Caco-2 (cell line): Measurements from ENCODE around the gene LACTB. TPM values are rescaled to one million over a fixed set of nuclear protein-coding genes. Genes with fewer than 3 reads are reported as not detected.

Source experiments
- BruUV-seq: library from RNA; stranded (reverse); fragments of 400-500 nt; replicated peaks from 2 replicates; lab custom pipeline; 2021; lab: Mats Ljungman, UMichigan
- CTCF ChIA-PET: fragments of 300-600 bp; sonication (Branson Sonifier 250); formaldehyde crosslinking; loops from one replicate; lab custom pipeline; 2022; ENCODE audit warnings: antibody characterized with exemption; lab: Charles Lee
- POLR2A ChIA-PET: fragments of 300-600 bp; sonication (Branson Sonifier 250); formaldehyde crosslinking; loops from one replicate; lab custom pipeline; 2022; ENCODE audit warnings: antibody characterized with exemption; lab: Charles Lee
- DNase-seq, 2 experiments: peaks; one replicate each; pipeline versions ENCODE4 v3.0.0 to v3.0.0-alpha.2; 2020 to 2022
- H3K27me3 ChIP-seq: replicated peaks from 2 replicates; pipeline ENCODE4 v1.6.0; 2011; ENCODE audit warnings: low read length; ENCODE audit not compliant: control insufficient read depth, insufficient read depth
- H3K36me3 ChIP-seq: 2 replicates; pipeline ENCODE4 v1.5.1; 2011; ENCODE audit warnings: low read length; ENCODE audit not compliant: control insufficient read depth, insufficient read depth
- H3K4me1 ChIP-seq: fragments of 250-450 bp; sonication (Bioruptor Pico); 2 replicates; pipeline ENCODE4 v1.5.1; 2020; ENCODE audit warnings: mild to moderate bottlenecking
- H3K4me3 ChIP-seq: 2 replicates; pipeline ENCODE4 v1.5.1; 2011; ENCODE audit warnings: low read depth, mild to moderate bottlenecking, control low read depth, low read length
- H3K9me3 ChIP-seq: fragments of 250-450 bp; sonication (Bioruptor Pico); 2 replicates; pipeline ENCODE4 v1.5.1; 2020; ENCODE audit warnings: mild to moderate bottlenecking, moderate library complexity
- H3K27ac Mint-ChIP-seq: one replicate; pipeline ENCODE4 v1.8.0; 2022; ENCODE audit warnings: mixed read lengths; ENCODE audit not compliant: unreplicated experiment
- H3K27me3 Mint-ChIP-seq: one replicate; pipeline ENCODE4 v1.8.0; 2022; ENCODE audit warnings: mixed read lengths; ENCODE audit not compliant: insufficient read depth, unreplicated experiment
- H3K36me3 Mint-ChIP-seq: one replicate; pipeline ENCODE4 v1.8.0; 2022; ENCODE audit warnings: mild to moderate bottlenecking, mixed read lengths; ENCODE audit not compliant: insufficient read depth, unreplicated experiment
- H3K4me1 Mint-ChIP-seq: one replicate; pipeline ENCODE4 v1.8.0; 2022; ENCODE audit warnings: low read depth, mixed read lengths; ENCODE audit not compliant: unreplicated experiment
- H3K4me3 Mint-ChIP-seq: one replicate; pipeline ENCODE4 v1.8.0; 2022; ENCODE audit warnings: mild to moderate bottlenecking, moderate library complexity, mixed read lengths; ENCODE audit not compliant: unreplicated experiment
- H3K9me3 Mint-ChIP-seq: one replicate; pipeline ENCODE4 v1.8.0; 2022; ENCODE audit warnings: mixed read lengths; ENCODE audit not compliant: unreplicated experiment
- intact Hi-C: fragments of 100-400 bp; cut with micrococcal nuclease; formaldehyde crosslinking; loops from one replicate; pipeline ENCODE4 v1.10.0; 2022; ENCODE audit not compliant: unreplicated experiment
- total RNA-seq: library from RNA; stranded (reverse); gene quantifications from 2 replicates; pipeline ENCODE4 v1.2.3, GENCODE V29; 2022
- TF ChIP-seq, protein P1 (sequence below), 2 experiments: fragments of 200-600 bp in 1 of 2; IDR thresholded peaks; 1 replicate in 1 of 2; 2 replicates in 1 of 2; pipeline versions ENCODE4 v1.5.1 to v1.8.0; 2011 to 2022; ENCODE audit warnings: antibody characterized with exemption in 1 of 2, control low read depth in 1 of 2, inconsistent platforms in 1 of 2, low read depth in 1 of 2, low read length in 1 of 2, mild to moderate bottlenecking in 1 of 2, moderate library complexity in 1 of 2; ENCODE audit not compliant: insufficient read depth in 1 of 2, severe bottlenecking in 1 of 2, unreplicated experiment in 1 of 2

LACTB gene
- total RNA-seq, 1 experiment from 2014 or later: 8.4 TPM

DNA sequence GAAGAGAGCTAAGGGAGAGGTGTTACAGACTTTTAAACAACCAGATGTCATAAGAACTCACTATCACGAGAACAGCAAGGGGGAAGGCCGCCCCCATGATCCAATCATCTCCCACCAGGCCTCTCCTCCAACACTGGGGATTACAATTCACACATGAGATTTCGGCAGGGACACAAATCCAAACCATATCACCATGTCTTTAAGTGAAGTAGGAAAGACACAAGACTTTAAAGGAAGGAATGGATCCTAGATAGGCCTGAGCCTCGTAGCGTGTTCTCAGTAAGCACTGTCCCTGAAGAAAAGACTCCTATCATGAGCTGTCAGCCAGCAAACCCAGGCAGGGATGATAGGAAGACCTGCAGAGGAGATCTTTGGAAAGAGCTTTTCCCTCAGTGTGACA, 50.7 kb downstream of the LACTB start:
- no peaks in the 10 kb centered on the region for H3K27me3 Mint-ChIP-seq
- no peaks in the 10 kb centered on the region for H3K9me3 ChIP-seq
- H3K9me3 Mint-ChIP-seq: no peaks in the 10 kb centered on the region
- no peak overlapping the region for H3K4me3 ChIP-seq
- H3K36me3 Mint-ChIP-seq: no peaks in the 10 kb centered on the region
- peaks cover 5% of the 10 kb centered on the region; the same call in 1 of the 2 replicates for H3K4me1 ChIP-seq
- ChIA-PET CTCF (no interaction called here), POLR2A (no interaction called here)
- no peaks in the 10 kb centered on the region for H3K36me3 ChIP-seq
- TF ChIP-seq, protein P1, sequence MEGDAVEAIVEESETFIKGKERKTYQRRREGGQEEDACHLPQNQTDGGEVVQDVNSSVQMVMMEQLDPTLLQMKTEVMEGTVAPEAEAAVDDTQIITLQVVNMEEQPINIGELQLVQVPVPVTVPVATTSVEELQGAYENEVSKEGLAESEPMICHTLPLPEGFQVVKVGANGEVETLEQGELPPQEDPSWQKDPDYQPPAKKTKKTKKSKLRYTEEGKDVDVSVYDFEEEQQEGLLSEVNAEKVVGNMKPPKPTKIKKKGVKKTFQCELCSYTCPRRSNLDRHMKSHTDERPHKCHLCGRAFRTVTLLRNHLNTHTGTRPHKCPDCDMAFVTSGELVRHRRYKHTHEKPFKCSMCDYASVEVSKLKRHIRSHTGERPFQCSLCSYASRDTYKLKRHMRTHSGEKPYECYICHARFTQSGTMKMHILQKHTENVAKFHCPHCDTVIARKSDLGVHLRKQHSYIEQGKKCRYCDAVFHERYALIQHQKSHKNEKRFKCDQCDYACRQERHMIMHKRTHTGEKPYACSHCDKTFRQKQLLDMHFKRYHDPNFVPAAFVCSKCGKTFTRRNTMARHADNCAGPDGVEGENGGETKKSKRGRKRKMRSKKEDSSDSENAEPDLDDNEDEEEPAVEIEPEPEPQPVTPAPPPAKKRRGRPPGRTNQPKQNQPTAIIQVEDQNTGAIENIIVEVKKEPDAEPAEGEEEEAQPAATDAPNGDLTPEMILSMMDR (IDR thresholded peaks at IDR 0.05; ENCODE audit: insufficient read depth in 1 of 2, low read depth in 1 of 2, low read length in 1 of 2, severe bottlenecking in 1 of 2, unreplicated experiment in 1 of 2): no peak
- peaks cover 4% of the 10 kb centered on the region for H3K4me1 Mint-ChIP-seq
- H3K27ac Mint-ChIP-seq: no peak overlapping the region
- no peak overlapping the region for H3K4me3 Mint-ChIP-seq
- no peaks in the 10 kb centered on the region for H3K27me3 ChIP-seq
- no peak for DNase-seq
- BruUV-seq: no TSS peak
- intact Hi-C loops: no loop called here

DNA sequence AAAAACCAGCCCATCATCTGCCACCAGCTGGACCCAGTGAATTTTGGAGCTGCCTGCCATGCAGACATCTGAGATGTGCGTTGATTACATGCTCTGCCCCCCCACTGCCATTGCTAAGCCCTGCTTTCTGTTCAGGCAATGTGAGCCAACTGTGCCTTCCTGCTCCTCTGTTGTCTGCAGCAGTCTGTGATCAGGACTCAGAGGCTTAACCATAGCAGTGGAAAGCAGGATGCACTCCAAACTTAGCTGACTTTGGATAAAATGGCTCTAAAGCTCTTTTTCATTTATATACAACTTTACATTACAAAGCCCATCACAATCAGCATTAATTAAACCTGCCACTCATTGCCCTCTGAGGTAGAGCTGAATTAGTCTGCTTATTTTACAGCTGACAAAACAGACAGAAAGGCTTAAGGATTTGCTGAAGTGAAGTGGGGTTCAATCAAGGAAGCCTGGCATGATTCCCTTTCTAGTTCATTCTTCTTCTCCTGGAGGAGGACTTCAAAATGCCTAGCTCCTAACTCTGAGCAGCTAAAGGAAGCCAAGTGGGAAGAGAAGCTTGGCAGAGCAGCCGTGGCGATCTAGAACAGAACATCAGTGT, 51.3 kb downstream of the LACTB start:
- CTCF ChIA-PET: no interaction called here
- DNase-seq: no peak
- Histone ChIP-seq H3K9me3 (no peaks in the 10 kb centered on the region), H3K4me3 (no peak overlapping the region), H3K27me3 (no peaks in the 10 kb centered on the region), H3K36me3 (no peaks in the 10 kb centered on the region), H3K4me1 (peaks cover 10% of the 10 kb centered on the region; the same call in 1 of the 2 replicates)
- no TSS peak for BruUV-seq
- no peak overlapping the region for H3K27ac Mint-ChIP-seq
- H3K4me1 Mint-ChIP-seq: peaks cover 6% of the 10 kb centered on the region
- POLR2A ChIA-PET: no interaction called here
- TF ChIP-seq, protein P1 (IDR thresholded peaks at IDR 0.05; ENCODE audit: insufficient read depth in 1 of 2, low read depth in 1 of 2, low read length in 1 of 2, severe bottlenecking in 1 of 2, unreplicated experiment in 1 of 2): no peak
- no peak overlapping the region for H3K4me3 Mint-ChIP-seq
- no peaks in the 10 kb centered on the region for H3K27me3 Mint-ChIP-seq
- no peaks in the 10 kb centered on the region for H3K36me3 Mint-ChIP-seq
- no peaks in the 10 kb centered on the region for H3K9me3 Mint-ChIP-seq
- intact Hi-C loops: no loop called here

GRCh38 chr15:63176302-63176701, 54.6 kb downstream of the LACTB start:
- intact Hi-C loops: no loop called here
- TF ChIP-seq, protein P1 (IDR thresholded peaks at IDR 0.05; ENCODE audit: insufficient read depth in 1 of 2, low read depth in 1 of 2, low read length in 1 of 2, severe bottlenecking in 1 of 2, unreplicated experiment in 1 of 2): no peak
- Histone ChIP-seq H3K9me3 (no peaks in the 10 kb centered on the region), H3K4me1 (peaks cover 12% of the 10 kb centered on the region; the same call in 1 of the 2 replicates), H3K4me3 (no peak overlapping the region), H3K27me3 (no peaks in the 10 kb centered on the region), H3K36me3 (no peaks in the 10 kb centered on the region)
- no peak for DNase-seq
- no peaks in the 10 kb centered on the region for H3K36me3 Mint-ChIP-seq
- ChIA-PET CTCF (no interaction called here), POLR2A (no interaction called here)
- H3K27ac Mint-ChIP-seq: no peak overlapping the region
- H3K27me3 Mint-ChIP-seq: no peaks in the 10 kb centered on the region
- no TSS peak for BruUV-seq
- no peaks in the 10 kb centered on the region for H3K9me3 Mint-ChIP-seq
- H3K4me3 Mint-ChIP-seq: no peak overlapping the region
- peaks cover 6% of the 10 kb centered on the region for H3K4me1 Mint-ChIP-seq
